GM18909 (cell line): ENCODE results near the gene SCG2.
"Not testable (repeated sequence)": the region's sequence is repeated elsewhere in the genome, so short reads cannot be mapped to it uniquely, and the experiment has no call there.

Experiments used
- ATAC-seq: cut with Tn5 transposase; IDR thresholded peaks from one replicate; pipeline ENCODE4 v1.9.1; 2021; ENCODE audit warnings: mild to moderate bottlenecking; ENCODE audit not compliant: unreplicated experiment, poor library complexity

Gene SCG2

GRCh38 chr2:223613017-223613950 lies 11.1 kb upstream of the SCG2 start:
- ATAC-seq = no peak

GRCh38 chr2:223612501-223612900 lies 10.3 kb upstream of the SCG2 start:
- no peak for ATAC-seq

GRCh38 chr2:223611061-223611460 lies 8.9 kb upstream of the SCG2 start:
- no peak for ATAC-seq

GRCh38 chr2:223607476-223607875 lies 5.3 kb upstream of the SCG2 start:
- ATAC-seq = no peak

GRCh38 chr2:223606946-223607345 lies 4.8 kb upstream of the SCG2 start:
- ATAC-seq = no peak

- ATAC-seq = no peak
Observed at GRCh38 chr2:223604231-223604630, 2.1 kb upstream of the SCG2 start.

- ATAC-seq = no peak
Observed at GRCh38 chr2:223602972-223603371, 811 bp upstream of the SCG2 start.

- ATAC-seq = no peak
Observed at GRCh38 chr2:223601018-223601417, 1.1 kb downstream of the SCG2 start.

- ATAC-seq = no peak
Observed at GRCh38 chr2:223599640-223600380, 2.4 kb downstream of the SCG2 start.

- no peak for ATAC-seq
Observed at GRCh38 chr2:223598994-223599639, 3.0 kb downstream of the SCG2 start.

- no peak for ATAC-seq
Observed at GRCh38 chr2:223597076-223597475, 5.1 kb downstream of the SCG2 start.

GRCh38 chr2:223596208-223596607 lies 6.0 kb downstream of the SCG2 start:
- ATAC-seq = no peak

GRCh38 chr2:223594831-223595230 lies 7.3 kb downstream of the SCG2 start:
- no peak for ATAC-seq

GRCh38 chr2:223594259-223594658 lies 7.9 kb downstream of the SCG2 start:
- ATAC-seq = no peak

- ATAC-seq = not testable (repeated sequence)
Observed at GRCh38 chr2:223592689-223593088, 9.5 kb downstream of the SCG2 start.

GRCh38 chr2:223591596-223591995 lies 10.6 kb downstream of the SCG2 start:
- ATAC-seq = no peak

- ATAC-seq = no peak
Observed at GRCh38 chr2:223590964-223591363, 11.2 kb downstream of the SCG2 start.

- ATAC-seq = no peak
Observed at GRCh38 chr2:223589901-223590300, 12.3 kb downstream of the SCG2 start.

GRCh38 chr2:223588251-223588650 lies 13.9 kb downstream of the SCG2 start:
- ATAC-seq = no peak

GRCh38 chr2:223587301-223587700 lies 14.9 kb downstream of the SCG2 start:
- no peak for ATAC-seq

GRCh38 chr2:223586261-223586660 lies 15.9 kb downstream of the SCG2 start:
- no peak for ATAC-seq
